Activated CD8-positive, alpha-beta memory T cell treated with anti-CD3 and anti-CD28 coated beads for 4 hours (primary cell): ENCODE data around the gene DPH7.
"Not testable (repeated sequence)": the region's sequence is repeated elsewhere in the genome, so short reads cannot be mapped to it uniquely, and the experiment has no call there.

Source experiments
- DNase-seq, 2 donors: peaks; one replicate each; pipeline ENCODE4 v3.0.0-alpha.2; 2020; ENCODE audit warnings: low read depth in 2 of 2

The DPH7 gene

GRCh38 chr9:137518661-137519459 is 59.9 kb downstream of the DPH7 start:
- DNase-seq: not testable (repeated sequence)

- no peak for DNase-seq
Measured at GRCh38 chr9:137516144-137516917, 62.4 kb downstream of the DPH7 start.

DNA sequence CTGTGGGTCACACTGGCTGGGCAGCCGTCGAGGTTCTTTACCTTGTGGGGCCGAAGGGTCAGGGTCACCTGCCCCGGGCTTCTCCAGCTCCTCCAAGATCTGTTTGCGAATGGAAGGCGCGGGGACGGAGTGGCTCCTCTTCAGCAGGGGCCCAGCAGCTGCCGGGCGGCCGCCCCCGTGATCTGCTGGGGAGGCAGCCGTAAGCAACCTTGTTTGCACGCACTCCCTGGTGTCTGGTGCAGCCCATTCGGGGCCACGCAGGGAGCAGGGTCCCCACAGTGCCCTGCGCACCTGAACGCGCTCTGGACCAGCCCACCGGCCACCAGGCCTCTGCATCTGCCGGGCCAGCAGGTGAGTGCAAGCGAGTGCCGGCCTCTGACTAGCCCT is 63.4 kb downstream of the DPH7 start:
- no peak for DNase-seq

GRCh38 chr9:137514691-137515337 is 63.9 kb downstream of the DPH7 start:
- no peak for DNase-seq

DNA sequence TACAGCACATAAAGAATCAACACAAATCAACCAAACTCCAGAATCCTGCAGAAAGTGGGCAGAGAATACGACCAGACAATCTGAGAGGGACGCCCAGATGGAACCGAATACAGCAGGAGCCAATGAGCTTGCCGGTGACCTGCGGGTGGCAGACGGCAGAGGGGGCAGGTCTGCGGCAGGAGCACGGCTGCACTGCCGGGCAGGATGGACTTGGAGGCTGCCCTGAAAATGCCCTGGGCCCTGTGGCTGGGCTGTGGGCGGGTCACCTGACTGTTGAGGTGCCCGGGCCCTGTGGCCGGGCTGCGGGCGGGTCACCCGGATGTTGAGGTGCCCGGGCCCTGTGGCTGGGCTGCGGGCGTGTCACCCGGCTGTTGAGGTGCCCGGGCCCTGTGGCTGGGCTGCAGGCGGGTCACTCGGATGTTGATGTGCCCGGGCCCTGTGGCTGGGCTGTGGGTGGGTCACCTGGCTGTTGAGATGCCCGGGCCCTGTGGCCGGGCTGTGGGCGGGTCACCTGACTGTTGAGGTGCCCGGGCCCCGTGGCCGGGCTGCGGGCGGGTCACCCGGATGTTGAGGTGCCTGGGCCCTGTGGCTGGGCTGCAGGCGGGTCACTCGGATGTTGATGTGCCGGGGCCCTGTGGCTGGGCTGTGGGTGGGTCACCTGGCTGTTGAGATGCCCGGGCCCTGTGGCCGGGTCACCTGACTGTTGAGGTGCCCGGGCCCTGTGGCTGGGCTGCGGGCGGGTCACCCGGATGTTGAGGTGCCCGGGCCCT is 64.7 kb downstream of the DPH7 start:
- not testable (repeated sequence) for DNase-seq

GRCh38 chr9:137513136-137513535 is 65.6 kb downstream of the DPH7 start:
- not testable (repeated sequence) for DNase-seq

GRCh38 chr9:137511758-137512463 is 66.8 kb downstream of the DPH7 start:
- DNase-seq: no peak

GRCh38 chr9:137511126-137511525 is 67.6 kb downstream of the DPH7 start:
- not testable (repeated sequence) for DNase-seq

GRCh38 chr9:137509198-137509597 is 69.5 kb downstream of the DPH7 start:
- no peak for DNase-seq

- no peak for DNase-seq
Measured at GRCh38 chr9:137506702-137507171, 72.0 kb downstream of the DPH7 start.

GRCh38 chr9:137506274-137506673 is 72.5 kb downstream of the DPH7 start:
- no peak for DNase-seq

DNA sequence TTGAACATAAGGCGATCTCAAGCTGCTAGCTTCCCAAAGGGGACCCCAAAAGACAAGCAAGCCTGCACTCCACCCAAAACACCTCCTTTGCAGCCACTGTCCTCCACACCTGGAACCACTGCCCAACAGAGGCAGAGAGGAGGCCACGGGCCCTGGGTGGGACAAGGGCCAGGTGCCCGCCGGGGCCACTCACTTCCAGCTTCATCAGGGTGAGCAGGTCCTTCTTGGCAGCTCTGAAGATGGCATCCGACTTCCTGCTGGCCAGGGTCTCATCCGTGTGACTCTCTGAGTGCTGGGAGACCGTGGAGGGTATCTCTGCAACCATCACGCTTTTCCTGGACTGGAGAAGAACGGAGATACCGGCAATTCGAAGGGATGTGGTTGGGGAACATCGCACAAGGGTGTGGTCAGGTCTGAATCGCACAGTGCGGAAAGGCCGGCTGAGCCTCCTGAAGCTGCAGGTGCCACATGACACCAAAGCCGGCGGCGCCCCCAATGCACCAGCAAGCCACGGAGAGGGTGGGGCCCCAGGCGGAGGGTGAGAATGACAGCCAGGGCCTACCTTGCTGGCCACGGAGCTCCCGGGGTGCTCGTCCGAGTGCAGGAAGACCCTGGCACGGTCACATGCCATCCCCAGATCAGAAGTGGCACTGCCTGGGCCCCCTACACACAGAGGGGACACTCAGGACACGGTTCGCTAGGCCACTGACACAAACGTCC is 73.1 kb downstream of the DPH7 start:
- DNase-seq: no peak
